B cell (primary cell): ENCODE results near the gene SEMA7A.

Experiments
- CTCF ChIP-seq: fragments of 200-600 bp; IDR thresholded peaks from one replicate; pipeline ENCODE4 v1.8.0; 2022; ENCODE audit warnings: antibody characterized with exemption, mild to moderate bottlenecking
- EZH2 ChIP-seq: IDR thresholded peaks from 2 replicates; pipeline ENCODE4 v1.6.1; 2012; ENCODE audit warnings: borderline replicate concordance, low read depth, mild to moderate bottlenecking, moderate library complexity, low read length; ENCODE audit not compliant: insufficient read depth, poor library complexity, severe bottlenecking

- TF ChIP-seq EZH2 (no peak), CTCF (no peak)
Observed at GRCh38 chr15:74443100-74443909, 9.5 kb upstream of the SEMA7A start.
